Common myeloid progenitor, CD34-positive (primary cell): ENCODE data around the gene IFT25.
A peak's percentile ranks its signal among the peaks of the same experiment; 100 is the strongest.
"Not testable (repeated sequence)": the region's sequence is repeated elsewhere in the genome, so short reads cannot be mapped to it uniquely, and the experiment has no call there.

ENCODE experiments used
- CTCF ChIA-PET: fragments of 350-600 bp; sonication (Branson Sonifier 250); formaldehyde crosslinking; loops from one replicate; lab custom pipeline; 2021; ENCODE audit warnings: antibody characterized with exemption; lab: Charles Lee
- POLR2A ChIA-PET: fragments of 350-600 bp; sonication (Branson Sonifier 250); formaldehyde crosslinking; loops from one replicate; lab custom pipeline; 2021; ENCODE audit warnings: antibody characterized with exemption; lab: Charles Lee
- DNase-seq, 3 donors: peaks; one replicate each; pipeline versions ENCODE4 v3.0.0 to v3.0.0-alpha.2; 2013
- H3K27ac ChIP-seq, 2 experiments: 1 replicate in 1 of 2; 2 replicates in 1 of 2; pipeline ENCODE4 v1.7.0; 2013; ENCODE audit warnings: inconsistent platforms in 2 of 2, low read length in 2 of 2, mild to moderate bottlenecking in 2 of 2, low read depth in 1 of 2, moderate library complexity in 1 of 2; ENCODE audit not compliant: severe bottlenecking in 2 of 2, insufficient read depth in 1 of 2, poor library complexity in 1 of 2
- H3K27me3 ChIP-seq, 5 experiments: replicated peaks in 2 of 5; 1 replicate in 3 of 5; 2 replicates in 2 of 5; pipeline versions ENCODE4 v1.6.1 to v1.7.0; 2013; ENCODE audit warnings: low read length in 4 of 5, mild to moderate bottlenecking in 2 of 5, moderate library complexity in 2 of 5, inconsistent platforms in 1 of 5; ENCODE audit not compliant: insufficient read depth in 5 of 5, control insufficient read depth in 4 of 5
- H3K36me3 ChIP-seq, 4 experiments: 1 replicate in 2 of 4; 2 replicates in 2 of 4; pipeline versions ENCODE4 v1.6.1 to v1.7.0; 2013; ENCODE audit warnings: low read length in 3 of 4, control low read depth in 1 of 4, mild to moderate bottlenecking in 1 of 4; ENCODE audit not compliant: control insufficient read depth in 4 of 4, insufficient read depth in 4 of 4
- H3K4me1 ChIP-seq, 4 experiments: 1 replicate in 3 of 4; 2 replicates in 1 of 4; pipeline versions ENCODE4 v1.6.1 to v1.7.1; 2013; ENCODE audit warnings: low read length in 3 of 4, mild to moderate bottlenecking in 3 of 4, control low read depth in 1 of 4, inconsistent platforms in 1 of 4, moderate library complexity in 1 of 4; ENCODE audit not compliant: control insufficient read depth in 4 of 4, insufficient read depth in 4 of 4; ENCODE audit errors: control extremely low read depth in 1 of 4
- H3K4me3 ChIP-seq, 7 experiments: 1 replicate in 4 of 7; 2 replicates in 3 of 7; pipeline versions ENCODE4 v1.5.1 to v1.7.0; 2013; ENCODE audit warnings: mild to moderate bottlenecking in 7 of 7, low read length in 6 of 7, moderate library complexity in 6 of 7, inconsistent platforms in 2 of 7, low read depth in 2 of 7, control low read depth in 1 of 7; ENCODE audit not compliant: insufficient read depth in 4 of 7, control insufficient read depth in 1 of 7; ENCODE audit errors: extremely low read depth in 1 of 7
- H3K9me3 ChIP-seq, 5 experiments: 1 replicate in 4 of 5; 2 replicates in 1 of 5; pipeline versions ENCODE4 v1.6.1 to v1.7.1; 2013; ENCODE audit warnings: low read length in 4 of 5, mild to moderate bottlenecking in 2 of 5, inconsistent platforms in 1 of 5, low read depth in 1 of 5, moderate library complexity in 1 of 5; ENCODE audit not compliant: control insufficient read depth in 4 of 5, insufficient read depth in 2 of 5; ENCODE audit errors: control extremely low read depth in 1 of 5
- WGBS: methylation state at CpG from one replicate; pipeline ENCODE4 v1.1.5; 2013; ENCODE audit not compliant: insufficient coverage; 5-methylcytosine and 5-hydroxymethylcytosine counted together

The IFT25 gene

GRCh38 chr1:53891018-53891417 lies 54.5 kb downstream of the IFT25 start:
- no peaks in the 10 kb centered on the region for H3K9me3 ChIP-seq
- 100% methylated on average over 2 of the region's 2 CpGs for WGBS
- no peak overlapping the region for H3K27ac ChIP-seq
- ChIA-PET CTCF (interaction anchor here (1.1 to 1.4 kb wide), 2 partner anchors 12 to 51 kb away, joined by 3 read pairs; no protein-coding TSS in a partner anchor), POLR2A (no interaction called here)
- no peak for DNase-seq
- H3K4me3 ChIP-seq, result no peak overlapping the region
- H3K36me3 ChIP-seq, result peaks cover 0 to 9% (median 4%) of the 10 kb centered on the region in 4 experiments
- H3K27me3 ChIP-seq, result no peaks in the 10 kb centered on the region
- H3K4me1 ChIP-seq, result peaks cover 2 to 27% (median 21%) of the 10 kb centered on the region in 4 experiments

- POLR2A ChIA-PET, result no interaction called here
- H3K36me3 ChIP-seq, result peaks cover 0 to 11% (median 5%) of the 10 kb centered on the region in 4 experiments
- no peaks in the 10 kb centered on the region for H3K9me3 ChIP-seq
- peak overlapping the region in 6 of 7 experiments; percentile 63 to 98 (median 92) for H3K4me3 ChIP-seq
- H3K4me1 ChIP-seq, result peaks cover 2 to 26% (median 21%) of the 10 kb centered on the region in 4 experiments
- H3K27me3 ChIP-seq, result no peaks in the 10 kb centered on the region
- no peak overlapping the region for H3K27ac ChIP-seq
- CTCF ChIA-PET, result interaction anchor here (1.1 to 1.4 kb wide), 2 partner anchors 12 to 52 kb away, joined by 3 read pairs; no protein-coding TSS in a partner anchor
- peak in 1 of 3 donors; percentile 4 for DNase-seq
- 98% methylated on average over 6 of the region's 7 CpGs for WGBS
These were observed 55.0 kb downstream of the IFT25 start for GRCh38 chr1:53890522-53890941.

GRCh38 chr1:53889304-53890298 lies 55.9 kb downstream of the IFT25 start, which contains the start of gene YIPF1:
Gene YIPF1 (minus strand): TSS chr1:53889797. CDS start chr1:53888937, 860 bp downstream.
- Histone ChIP-seq H3K4me3 (peak within 1 kb of the TSS; percentile 63 to 98 (median 93)), H3K27ac (peak within 1 kb of the TSS; percentile 36 to 76), H3K9me3 (no peaks in the 10 kb centered on the region), H3K4me1 (peaks cover 2 to 25% (median 21%) of the 10 kb centered on the region in 4 experiments), H3K36me3 (peaks cover 0 to 11% (median 7%) of the 10 kb centered on the region in 4 experiments), H3K27me3 (no peaks in the 10 kb centered on the region)
- under 1% methylated on average over 50 of the region's 62 CpGs for WGBS
- peak; percentile 82 to 84 (median 84) for DNase-seq
- ChIA-PET POLR2A (interaction anchor here (0.6 kb wide), 1 partner anchor 56 kb away, joined by 3 read pairs; the partner anchor contains the start of gene IFT25), CTCF (interaction anchor here (1.0 kb wide), 1 partner anchor 13 kb away, joined by 3 read pairs; no protein-coding TSS in a partner anchor)

- H3K4me1 ChIP-seq, result peaks cover 2 to 25% (median 21%) of the 10 kb centered on the region in 4 experiments
- DNase-seq, result peak; percentile 34 to 80 (median 68)
- peaks cover 0 to 11% (median 7%) of the 10 kb centered on the region in 4 experiments for H3K36me3 ChIP-seq
- POLR2A ChIA-PET, result no interaction called here
- 83% methylated on average over 1 of the region's 2 CpGs for WGBS
- no peak overlapping the region for H3K27ac ChIP-seq
- peak overlapping the region in 2 of 7 experiments; percentile 91 to 98 for H3K4me3 ChIP-seq
- CTCF ChIA-PET, result interaction anchor here (1.0 kb wide), 1 partner anchor 12 kb away, joined by 3 read pairs; no protein-coding TSS in a partner anchor
- H3K9me3 ChIP-seq, result no peaks in the 10 kb centered on the region
- H3K27me3 ChIP-seq, result no peaks in the 10 kb centered on the region
These were observed 56.8 kb downstream of the IFT25 start for GRCh38 chr1:53888681-53889080.

GRCh38 chr1:53883600-53883999 lies 61.9 kb downstream of the IFT25 start:
- H3K4me1 ChIP-seq, DNase-seq, H3K27me3 ChIP-seq, H3K27ac ChIP-seq, H3K4me3 ChIP-seq, H3K9me3 ChIP-seq, POLR2A ChIA-PET: not testable (repeated sequence)
- peaks cover 0 to 27% (median 14%) of the 10 kb centered on the region in 4 experiments for H3K36me3 ChIP-seq
- CTCF ChIA-PET, result interaction anchor here (0.9 to 1.2 kb wide), 4 partner anchors 9 to 76 kb away, joined by 3 to 4 read pairs (median 4); no protein-coding TSS in a partner anchor
- WGBS, result 96% methylated on average over 5 of the region's 6 CpGs

- no CpG with 5 or more reads among the region's 2 CpGs for WGBS
- CTCF ChIA-PET, result interaction anchor here (7.2 kb wide), 1 partner anchor 69 kb away, joined by 116 read pairs; no protein-coding TSS in a partner anchor
- POLR2A ChIA-PET, result not testable (repeated sequence)
These were observed 63.6 kb downstream of the IFT25 start for GRCh38 chr1:53881853-53882252.

More at GRCh38 chr1:53881853-53882252, 63.6 kb downstream of the IFT25 start:
- not testable (repeated sequence) for H3K4me1 ChIP-seq, DNase-seq, H3K27me3 ChIP-seq, H3K4me3 ChIP-seq, H3K9me3 ChIP-seq, H3K27ac ChIP-seq
- peaks cover 7 to 35% (median 22%) of the 10 kb centered on the region in 4 experiments for H3K36me3 ChIP-seq
